Neural crest cell (in vitro differentiated cells): ENCODE data around the gene LDB3. TPM values are rescaled to one million over a fixed set of nuclear protein-coding genes. Genes with fewer than 3 reads are reported as not detected.

Experiments
- DNase-seq: peaks from one replicate; pipeline ENCODE4 v3.0.0; 2021; ENCODE audit warnings: low read depth, mixed read lengths, low spot score
- H3K27ac Mint-ChIP-seq: one replicate; pipeline ENCODE4 v1.8.0; 2021; ENCODE audit warnings: mild to moderate bottlenecking, mixed read lengths; ENCODE audit not compliant: unreplicated experiment
- H3K27me3 Mint-ChIP-seq: 2 replicates; pipeline ENCODE4 v1.8.0; 2021; ENCODE audit warnings: low read depth, mild to moderate bottlenecking, mixed read lengths
- H3K36me3 Mint-ChIP-seq: 2 replicates; pipeline ENCODE4 v1.8.0; 2021; ENCODE audit warnings: low read depth, mild to moderate bottlenecking, mixed read lengths
- H3K4me1 Mint-ChIP-seq: 2 replicates; pipeline ENCODE4 v1.8.0; 2021; ENCODE audit warnings: mixed read lengths
- H3K4me3 Mint-ChIP-seq: one replicate; pipeline ENCODE4 v1.8.0; 2021; ENCODE audit warnings: mild to moderate bottlenecking, mixed read lengths
- H3K9me3 Mint-ChIP-seq: 2 replicates; pipeline ENCODE4 v1.8.0; 2021; ENCODE audit warnings: mixed read lengths
- total RNA-seq: library from RNA; stranded (reverse); gene quantifications from 2 replicates; pipeline ENCODE4 v1.2.1, GENCODE V29; 2021
- TF ChIP-seq, protein P1 (sequence below): fragments of 200-600 bp; sonication (generic); conservative IDR thresholded peaks from 2 replicates; pipeline ENCODE4 v1.5.0; 2021; ENCODE audit warnings: antibody characterized with exemption, mild to moderate bottlenecking

Gene LDB3
- total RNA-seq, 1 donor from 2014 or later = 0.56 TPM

DNA sequence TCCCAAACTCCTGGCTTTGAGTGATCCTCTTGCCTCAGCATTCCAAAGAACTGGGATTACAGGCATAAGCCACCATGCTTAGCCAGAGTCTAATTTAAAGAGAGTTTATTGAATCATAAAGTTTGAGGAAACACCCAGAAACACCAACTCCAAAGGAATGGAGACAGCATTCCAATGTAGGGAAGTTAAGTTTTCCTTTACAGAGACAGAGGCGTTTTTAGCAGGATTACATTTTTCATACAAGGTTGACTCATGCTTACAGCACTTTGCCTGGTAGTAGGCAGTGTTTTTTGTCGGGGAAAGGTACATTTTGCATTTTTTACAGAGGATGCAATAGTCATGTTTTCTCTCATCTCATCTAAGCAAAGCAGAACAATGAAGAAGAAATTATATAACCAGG lies 32.9 kb upstream of the LDB3 start:
- H3K4me3 Mint-ChIP-seq = no peak overlapping the region
- DNase-seq = no peak
- peaks cover 36% of the 10 kb centered on the region for H3K27me3 Mint-ChIP-seq
- TF ChIP-seq, protein P1, sequence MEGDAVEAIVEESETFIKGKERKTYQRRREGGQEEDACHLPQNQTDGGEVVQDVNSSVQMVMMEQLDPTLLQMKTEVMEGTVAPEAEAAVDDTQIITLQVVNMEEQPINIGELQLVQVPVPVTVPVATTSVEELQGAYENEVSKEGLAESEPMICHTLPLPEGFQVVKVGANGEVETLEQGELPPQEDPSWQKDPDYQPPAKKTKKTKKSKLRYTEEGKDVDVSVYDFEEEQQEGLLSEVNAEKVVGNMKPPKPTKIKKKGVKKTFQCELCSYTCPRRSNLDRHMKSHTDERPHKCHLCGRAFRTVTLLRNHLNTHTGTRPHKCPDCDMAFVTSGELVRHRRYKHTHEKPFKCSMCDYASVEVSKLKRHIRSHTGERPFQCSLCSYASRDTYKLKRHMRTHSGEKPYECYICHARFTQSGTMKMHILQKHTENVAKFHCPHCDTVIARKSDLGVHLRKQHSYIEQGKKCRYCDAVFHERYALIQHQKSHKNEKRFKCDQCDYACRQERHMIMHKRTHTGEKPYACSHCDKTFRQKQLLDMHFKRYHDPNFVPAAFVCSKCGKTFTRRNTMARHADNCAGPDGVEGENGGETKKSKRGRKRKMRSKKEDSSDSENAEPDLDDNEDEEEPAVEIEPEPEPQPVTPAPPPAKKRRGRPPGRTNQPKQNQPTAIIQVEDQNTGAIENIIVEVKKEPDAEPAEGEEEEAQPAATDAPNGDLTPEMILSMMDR = no peak
- H3K9me3 Mint-ChIP-seq = no peaks in the 10 kb centered on the region
- no peak overlapping the region for H3K27ac Mint-ChIP-seq
- peaks cover 3% of the 10 kb centered on the region for H3K4me1 Mint-ChIP-seq
- no peaks in the 10 kb centered on the region for H3K36me3 Mint-ChIP-seq

DNA sequence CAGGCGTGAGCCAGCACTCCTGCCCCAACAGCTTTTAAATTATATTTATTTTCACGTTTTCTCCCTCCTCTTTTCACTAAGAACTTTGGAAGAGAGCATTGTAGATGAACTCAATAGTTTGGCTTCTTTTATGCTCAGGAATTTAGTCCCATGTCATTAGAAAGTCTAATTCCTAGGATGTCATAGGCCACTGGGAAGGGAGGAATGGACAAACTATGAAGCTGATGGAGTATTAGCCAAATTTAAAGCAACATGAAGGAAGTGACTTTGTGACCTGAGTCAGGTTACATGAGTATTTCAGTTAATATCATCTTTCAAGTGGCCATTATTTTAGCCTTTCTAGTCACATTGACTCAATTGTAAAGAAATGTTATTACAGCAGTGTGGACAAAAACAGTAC lies 32.0 kb upstream of the LDB3 start:
- peaks cover 36% of the 10 kb centered on the region for H3K27me3 Mint-ChIP-seq
- DNase-seq = no peak
- H3K36me3 Mint-ChIP-seq = no peaks in the 10 kb centered on the region
- H3K9me3 Mint-ChIP-seq = no peaks in the 10 kb centered on the region
- H3K27ac Mint-ChIP-seq = no peak overlapping the region
- TF ChIP-seq, protein P1 = no peak
- H3K4me1 Mint-ChIP-seq = peaks cover 3% of the 10 kb centered on the region
- H3K4me3 Mint-ChIP-seq = no peak overlapping the region

DNA sequence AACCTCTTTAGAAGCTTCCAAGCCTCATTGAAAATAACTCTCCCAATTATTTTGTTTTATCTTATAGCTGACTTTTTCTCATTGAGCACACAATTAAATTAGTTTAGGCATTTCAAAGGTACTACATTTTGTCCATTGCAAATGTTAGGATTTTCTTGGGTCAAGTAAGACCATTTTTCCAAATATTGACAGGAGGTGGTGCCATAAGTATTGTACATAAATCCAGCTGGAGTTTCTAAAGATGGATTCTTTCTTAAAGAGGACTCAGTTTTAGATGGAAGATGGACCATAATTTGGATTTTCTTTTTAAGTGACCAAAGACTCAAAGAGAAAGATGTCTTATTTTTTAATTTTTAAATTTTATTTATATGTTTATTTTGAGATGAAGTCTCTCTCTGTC lies 26.3 kb upstream of the LDB3 start:
- no peaks in the 10 kb centered on the region for H3K9me3 Mint-ChIP-seq
- no peak overlapping the region for H3K4me3 Mint-ChIP-seq
- TF ChIP-seq, protein P1 = no peak
- no peak for DNase-seq
- H3K36me3 Mint-ChIP-seq = no peaks in the 10 kb centered on the region
- peaks cover 10% of the 10 kb centered on the region for H3K27me3 Mint-ChIP-seq
- no peak overlapping the region for H3K27ac Mint-ChIP-seq
- peaks cover 2% of the 10 kb centered on the region for H3K4me1 Mint-ChIP-seq

DNA sequence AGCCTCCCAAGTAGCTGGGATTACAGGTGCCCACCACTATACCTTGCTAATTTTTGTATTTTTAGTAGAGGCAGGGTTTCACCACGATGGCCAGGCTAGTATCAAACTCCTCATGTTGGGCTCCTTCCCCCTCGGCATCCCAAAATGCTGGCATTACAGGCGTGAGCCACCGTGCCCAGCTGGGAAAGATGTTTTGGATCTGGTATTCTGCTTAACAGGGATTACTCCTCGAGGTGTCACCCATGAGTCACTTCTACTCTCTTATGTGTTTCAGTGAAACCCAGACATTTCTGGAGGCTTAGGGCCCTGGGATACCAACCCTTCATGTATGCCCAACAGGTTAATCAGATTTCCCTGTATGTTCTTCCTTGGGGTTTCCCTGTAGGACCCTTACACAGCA lies 25.8 kb upstream of the LDB3 start:
- TF ChIP-seq, protein P1 = no peak
- DNase-seq = no peak
- Mint-ChIP-seq H3K36me3 (no peaks in the 10 kb centered on the region), H3K27me3 (peaks cover 8% of the 10 kb centered on the region), H3K4me3 (no peak overlapping the region), H3K27ac (no peak overlapping the region), H3K4me1 (peaks cover 4% of the 10 kb centered on the region), H3K9me3 (no peaks in the 10 kb centered on the region)

DNA sequence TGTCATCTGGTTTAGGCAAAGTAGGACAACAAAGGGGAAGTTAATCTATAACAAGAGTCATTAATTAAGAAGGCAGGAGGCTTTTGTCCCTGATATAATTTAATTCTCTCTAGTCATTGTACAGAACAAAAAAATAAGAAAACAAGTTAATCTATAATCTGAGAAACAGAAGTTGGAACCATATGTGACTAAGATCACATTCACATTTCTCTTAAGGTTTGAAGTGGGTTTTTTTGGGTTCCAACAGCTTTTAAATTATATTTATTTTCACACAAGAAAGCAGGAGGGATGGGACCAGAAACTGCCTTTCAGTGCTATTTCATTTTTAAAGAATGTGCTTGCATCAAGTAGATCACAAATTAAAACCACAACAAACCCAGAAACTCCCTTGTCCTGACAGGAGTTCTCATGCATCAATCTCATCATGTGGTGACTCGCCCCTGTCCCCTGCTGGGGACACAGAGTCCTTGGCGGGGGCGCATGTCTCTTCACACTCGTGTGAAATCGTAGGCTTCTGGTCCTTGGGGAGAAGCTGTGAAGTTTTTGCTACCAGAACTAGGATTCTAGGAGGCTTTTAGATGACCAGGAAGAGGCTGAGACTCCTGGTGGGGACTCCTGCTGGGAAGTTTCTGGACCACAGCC lies 24.0 kb upstream of the LDB3 start:
- TF ChIP-seq, protein P1 = peak; percentile 45
- no peak overlapping the region for H3K4me3 Mint-ChIP-seq
- DNase-seq = no peak
- no peak overlapping the region for H3K27ac Mint-ChIP-seq
- no peaks in the 10 kb centered on the region for H3K9me3 Mint-ChIP-seq
- H3K36me3 Mint-ChIP-seq = no peaks in the 10 kb centered on the region
- H3K27me3 Mint-ChIP-seq = peaks cover 8% of the 10 kb centered on the region
- peaks cover 17% of the 10 kb centered on the region for H3K4me1 Mint-ChIP-seq
